IMR-90 (cell line): ENCODE measurements around the gene RIN1.

Experiments
- BHLHE40 ChIP-seq: fragments of 150-350 bp; IDR thresholded peaks from 2 replicates; pipeline ENCODE4 v1.6.1; 2016; ENCODE audit warnings: mild to moderate bottlenecking, low read depth, low read length
- CEBPB ChIP-seq: IDR thresholded peaks from 2 replicates; pipeline ENCODE4 v1.6.1; 2012; ENCODE audit warnings: low read depth, low read length, improper control_type of control experiment
- CHD1 ChIP-seq: IDR thresholded peaks from 2 replicates; pipeline ENCODE4 v1.6.1; 2012; ENCODE audit warnings: low read depth, low read length, improper control_type of control experiment
- CTCF ChIP-seq: conservative IDR thresholded peaks from 2 replicates; pipeline ENCODE4 v1.5.1; 2012; ENCODE audit warnings: mild to moderate bottlenecking, low read depth, low read length, improper control_type of control experiment
- ELK1 ChIP-seq: fragments of 150-350 bp; IDR thresholded peaks from 2 replicates; pipeline ENCODE4 v1.6.1; 2016; ENCODE audit warnings: low read depth, mild to moderate bottlenecking, low read length, moderate library complexity, borderline replicate concordance
- MAZ ChIP-seq: IDR thresholded peaks from 2 replicates; pipeline ENCODE4 v1.6.1; 2012; ENCODE audit warnings: low read depth, mild to moderate bottlenecking, low read length, improper control_type of control experiment, moderate library complexity, borderline replicate concordance
- MXI1 ChIP-seq: IDR thresholded peaks from 2 replicates; pipeline ENCODE4 v1.6.1; 2012; ENCODE audit warnings: low read depth, mild to moderate bottlenecking, low read length, moderate library complexity, borderline replicate concordance
- NFE2L2 ChIP-seq: fragments of 150-350 bp; IDR thresholded peaks from 2 replicates; pipeline ENCODE4 v1.6.1; 2016; ENCODE audit warnings: low read depth, mild to moderate bottlenecking, low read length
- POLR2A ChIP-seq: IDR thresholded peaks from 2 replicates; pipeline ENCODE4 v1.6.1; 2012; ENCODE audit warnings: mild to moderate bottlenecking, low read depth, low read length
- RAD21 ChIP-seq: IDR thresholded peaks from 2 replicates; pipeline ENCODE4 v1.6.1; 2012; ENCODE audit warnings: low read length, improper control_type of control experiment
- RCOR1 ChIP-seq: IDR thresholded peaks from 2 replicates; pipeline ENCODE4 v1.6.1; 2012; ENCODE audit warnings: mild to moderate bottlenecking, low read length, improper control_type of control experiment; ENCODE audit not compliant: insufficient replicate concordance
- RFX5 ChIP-seq: IDR thresholded peaks from 2 replicates; pipeline ENCODE4 v1.8.0; 2012; ENCODE audit warnings: low read depth, mild to moderate bottlenecking, low read length, moderate library complexity
- SMC3 ChIP-seq: fragments of 150-350 bp; IDR thresholded peaks from 2 replicates; pipeline ENCODE4 v1.6.1; 2016; ENCODE audit warnings: low read depth, mild to moderate bottlenecking, antibody characterized with exemption, low read length, moderate library complexity
- USF2 ChIP-seq: fragments of 150-350 bp; IDR thresholded peaks from 2 replicates; pipeline ENCODE4 v1.6.1; 2017; ENCODE audit warnings: mild to moderate bottlenecking, antibody characterized with exemption, low read length, low read depth

DNA sequence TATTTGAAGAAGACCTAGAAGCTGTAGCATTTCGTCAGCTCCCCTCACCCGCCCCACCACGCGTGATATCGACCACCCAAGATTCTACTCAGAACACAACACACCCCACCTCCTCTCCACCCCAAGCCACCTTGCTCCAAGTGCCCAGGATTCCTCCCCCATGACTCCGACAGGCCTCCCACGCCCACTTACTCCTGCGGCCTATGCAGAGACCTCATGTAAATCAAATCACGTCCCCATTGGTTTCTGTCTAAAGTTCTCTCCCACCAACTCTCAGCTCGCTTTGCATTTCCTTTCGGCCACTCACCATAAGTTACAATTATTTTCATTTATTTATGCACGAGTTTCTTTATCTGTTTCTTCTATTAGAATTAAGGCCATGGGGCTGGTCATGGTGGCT, 33.6 kb downstream of the RIN1 start:
- no peak for TF ChIP-seq ELK1
- TF ChIP-seq CTCF = no peak
- TF ChIP-seq POLR2A = no peak
- no peak for TF ChIP-seq RFX5
- TF ChIP-seq CEBPB = no peak
- no peak for TF ChIP-seq SMC3
- no peak for TF ChIP-seq CHD1
- no peak for TF ChIP-seq BHLHE40
- no peak for TF ChIP-seq RAD21
- no peak for TF ChIP-seq USF2
- no peak for TF ChIP-seq MXI1
- no peak for TF ChIP-seq RCOR1
- TF ChIP-seq NFE2L2 = no peak
- no peak for TF ChIP-seq MAZ
